K562 (cell line): Measurements from ENCODE around the gene OPA1.

Source experiments
- HDAC1 ChIP-seq, 2 experiments: fragments of 450-650 bp; IDR thresholded peaks; 2 replicates each; pipeline ENCODE4 v1.6.1; 2016 to 2017; ENCODE audit warnings: inconsistent platforms in 1 of 2, mild to moderate bottlenecking in 1 of 2, moderate library complexity in 1 of 2
- HMGN3 ChIP-seq: IDR thresholded peaks from 2 replicates; pipeline ENCODE4 v1.6.1; 2011; ENCODE audit warnings: borderline replicate concordance, low read depth, mild to moderate bottlenecking, mixed read lengths, low read length; ENCODE audit not compliant: insufficient read length; ENCODE audit errors: extremely low read depth
- POLR2A ChIP-seq: fragments of 450-650 bp; conservative IDR thresholded peaks from 2 replicates; pipeline ENCODE4 v1.6.1; 2016

- TF ChIP-seq HMGN3, result no peak
- no peak for TF ChIP-seq POLR2A
- no peak for TF ChIP-seq HDAC1 (IDR thresholded peaks at IDR 0.05)
Observed at GRCh38 chr3:193710286-193711165, 117.5 kb downstream of the OPA1 start.
